Mesendoderm (in vitro differentiated cells): Measurements from ENCODE around the gene KDF1. TPM values are rescaled to one million over a fixed set of nuclear protein-coding genes. Genes with fewer than 3 reads are reported as not detected.
A peak's percentile ranks its signal among the peaks of the same experiment; 100 is the strongest.

ENCODE experiments used
- DNase-seq: peaks from one replicate; pipeline ENCODE4 v3.0.0; 2013
- H2AK5ac ChIP-seq: 2 replicates; pipeline ENCODE4 v1.6.1; 2013; ENCODE audit warnings: low read length, inconsistent platforms
- H2BK120ac ChIP-seq: 2 replicates; pipeline ENCODE4 v1.6.1; 2013; ENCODE audit warnings: low read depth, mild to moderate bottlenecking, low read length, moderate library complexity, mixed read lengths
- H2BK15ac ChIP-seq: replicated peaks from 2 replicates; pipeline ENCODE4 v1.6.1; 2013; ENCODE audit warnings: low read depth, mild to moderate bottlenecking, moderate library complexity
- H2BK5ac ChIP-seq: 2 replicates; pipeline ENCODE4 v1.6.1; 2013; ENCODE audit warnings: low read length, inconsistent platforms
- H3K18ac ChIP-seq: 2 replicates; pipeline ENCODE4 v1.6.1; 2013; ENCODE audit warnings: mild to moderate bottlenecking, low read length, mixed read lengths
- H3K23ac ChIP-seq: one replicate; pipeline ENCODE4 v1.6.1; 2013; ENCODE audit warnings: low read length
- H3K27ac ChIP-seq: 2 replicates; pipeline ENCODE4 v1.5.1; 2013; ENCODE audit warnings: low read depth, mild to moderate bottlenecking, inconsistent platforms, low read length, moderate library complexity
- H3K27me3 ChIP-seq: 2 replicates; pipeline ENCODE4 v1.6.1; 2013; ENCODE audit warnings: low read length, control low read depth, mild to moderate bottlenecking, inconsistent platforms; ENCODE audit not compliant: insufficient read depth, poor library complexity
- H3K36me3 ChIP-seq: 2 replicates; pipeline ENCODE4 v1.6.1; 2013; ENCODE audit warnings: low read length, inconsistent platforms; ENCODE audit not compliant: control insufficient read depth, insufficient read depth
- H3K4ac ChIP-seq: one replicate; pipeline ENCODE4 v1.6.1; 2013; ENCODE audit warnings: low read depth, mild to moderate bottlenecking, low read length, moderate library complexity
- H3K4me1 ChIP-seq: 2 replicates; pipeline ENCODE4 v1.6.1; 2013; ENCODE audit warnings: low read depth, low read length, inconsistent platforms; ENCODE audit not compliant: control insufficient read depth
- H3K4me2 ChIP-seq: 2 replicates; pipeline ENCODE4 v1.6.1; 2013; ENCODE audit warnings: low read length
- H3K4me3 ChIP-seq: 2 replicates; pipeline ENCODE4 v1.5.1; 2013; ENCODE audit warnings: mild to moderate bottlenecking, low read length
- H3K56ac ChIP-seq: one replicate; pipeline ENCODE4 v1.6.1; 2013; ENCODE audit warnings: low read length
- H3K79me1 ChIP-seq: 2 replicates; pipeline ENCODE4 v1.6.1; 2013; ENCODE audit warnings: low read length, inconsistent platforms
- H3K79me2 ChIP-seq: 2 replicates; pipeline ENCODE4 v1.6.1; 2013; ENCODE audit warnings: mild to moderate bottlenecking, low read length; ENCODE audit not compliant: control insufficient read depth, insufficient read depth
- H3K9ac ChIP-seq: 2 replicates; pipeline ENCODE4 v1.6.1; 2013; ENCODE audit warnings: low read length, inconsistent platforms
- H4K5ac ChIP-seq: one replicate; pipeline ENCODE4 v1.6.1; 2013; ENCODE audit warnings: low read length
- H4K8ac ChIP-seq: one replicate; pipeline ENCODE4 v1.6.1; 2013; ENCODE audit warnings: low read depth, mild to moderate bottlenecking, control low read depth, low read length, moderate library complexity
- WGBS: extraction: QIAGEN DNeasy Blood & Tissue Kit; methylation state at CpG from one replicate; pipeline ENCODE4 v1.1.7; 2013; ENCODE audit warnings: low lambda C conversion rate, missing lambda C conversion rate; ENCODE audit not compliant: insufficient coverage; ENCODE audit errors: extremely low coverage; 5-methylcytosine and 5-hydroxymethylcytosine counted together
- polyA plus RNA-seq, 2 experiments: library from polyadenylated mRNA; stranded (reverse); fragments of 200-250 nt; gene quantifications; one replicate each; pipeline ENCODE4 v1.2.3, GENCODE V29; 2013

Gene KDF1, protein sequence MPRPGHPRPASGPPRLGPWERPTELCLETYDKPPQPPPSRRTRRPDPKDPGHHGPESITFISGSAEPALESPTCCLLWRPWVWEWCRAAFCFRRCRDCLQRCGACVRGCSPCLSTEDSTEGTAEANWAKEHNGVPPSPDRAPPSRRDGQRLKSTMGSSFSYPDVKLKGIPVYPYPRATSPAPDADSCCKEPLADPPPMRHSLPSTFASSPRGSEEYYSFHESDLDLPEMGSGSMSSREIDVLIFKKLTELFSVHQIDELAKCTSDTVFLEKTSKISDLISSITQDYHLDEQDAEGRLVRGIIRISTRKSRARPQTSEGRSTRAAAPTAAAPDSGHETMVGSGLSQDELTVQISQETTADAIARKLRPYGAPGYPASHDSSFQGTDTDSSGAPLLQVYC
- 9.8 TPM for polyA plus RNA-seq (2013, experiment 1 of 2)
- polyA plus RNA-seq (2013, experiment 2 of 2) = 9.7 TPM

- no peak within 1 kb of the TSS for H2BK5ac ChIP-seq
- peak within 1 kb of the TSS; percentile 85 for H3K4me3 ChIP-seq
These were observed at the start of gene KDF1 for GRCh38 chr1:26959722-26960624. Gene KDF1 (minus strand): TSS chr1:26960468. CDS start chr1:26952380, 8,088 bp downstream.

GRCh38 chr1:27009601-27010197 is 49.4 kb upstream of the KDF1 start:
- Histone ChIP-seq H2BK5ac (peak overlapping the region; percentile 34), H3K23ac (no peak overlapping the region), H3K9ac (peak overlapping the region; percentile 33), H3K56ac (peak overlapping the region; percentile 70), H3K4me2 (no peak overlapping the region), H2BK120ac (no peak overlapping the region), H3K79me1 (peaks cover 1% of the 10 kb centered on the region), H3K79me2 (peaks cover 20% of the 10 kb centered on the region), H3K18ac (no peak overlapping the region), H4K8ac (no peak overlapping the region), H3K4me3 (no peak overlapping the region), H2AK5ac (peak overlapping the region; percentile 68), H3K36me3 (no peaks in the 10 kb centered on the region), H3K27ac (no peak overlapping the region), H3K4me1 (peaks cover 36% of the 10 kb centered on the region), H3K4ac (no peak overlapping the region), H4K5ac (no peak overlapping the region), H2BK15ac (no peak overlapping the region), H3K27me3 (no peaks in the 10 kb centered on the region)
- DNase-seq = peak; percentile 45
- no CpG with 5 or more reads among the region's 6 CpGs for WGBS

More at GRCh38 chr1:26959722-26960624, at the start of gene KDF1:
- Histone ChIP-seq H3K79me1 (no peaks in the 10 kb centered on the region), H3K4me1 (no peaks in the 10 kb centered on the region), H4K8ac (peak within 1 kb of the TSS; percentile 30), H3K56ac (peak within 1 kb of the TSS; percentile 97), H2BK120ac (no peak within 1 kb of the TSS), H2BK15ac (no peak within 1 kb of the TSS), H3K27ac (no peak within 1 kb of the TSS), H3K4me2 (peak within 1 kb of the TSS; percentile 93), H3K4ac (no peak within 1 kb of the TSS), H3K36me3 (no peaks in the 10 kb centered on the region), H3K79me2 (peaks cover 1% of the 10 kb centered on the region), H3K27me3 (no peaks in the 10 kb centered on the region), H2AK5ac (no peak within 1 kb of the TSS), H3K23ac (peak within 1 kb of the TSS; percentile 80), H3K9ac (peak within 1 kb of the TSS; percentile 88), H3K18ac (peak within 1 kb of the TSS; percentile 55), H4K5ac (peak within 1 kb of the TSS; percentile 12)
- WGBS = no CpG with 5 or more reads among the region's 86 CpGs
- DNase-seq = peak; percentile 85

GRCh38 chr1:27007909-27008582 is 47.8 kb upstream of the KDF1 start:
- WGBS = no CpG with 5 or more reads among the region's 9 CpGs
- Histone ChIP-seq H4K5ac (no peak overlapping the region), H3K4me2 (no peak overlapping the region), H3K27me3 (no peaks in the 10 kb centered on the region), H4K8ac (no peak overlapping the region), H3K23ac (no peak overlapping the region), H2BK5ac (no peak overlapping the region), H2BK15ac (no peak overlapping the region), H3K79me1 (peaks cover 1% of the 10 kb centered on the region), H3K4me3 (no peak overlapping the region), H3K18ac (no peak overlapping the region), H2AK5ac (no peak overlapping the region), H3K4ac (no peak overlapping the region), H3K4me1 (peaks cover 42% of the 10 kb centered on the region), H3K79me2 (peaks cover 20% of the 10 kb centered on the region), H3K36me3 (no peaks in the 10 kb centered on the region), H3K9ac (no peak overlapping the region), H2BK120ac (no peak overlapping the region), H3K27ac (peak overlapping the region; percentile 4), H3K56ac (peak overlapping the region; percentile 25)
- DNase-seq = peak; percentile 94

GRCh38 chr1:27006683-27007082 is 46.4 kb upstream of the KDF1 start:
- no CpG with 5 or more reads among the region's 13 CpGs for WGBS
- no peak overlapping the region for H3K23ac ChIP-seq
- H3K4me2 ChIP-seq = no peak overlapping the region
- H3K18ac ChIP-seq = no peak overlapping the region
- no peak overlapping the region for H2BK15ac ChIP-seq
- H2AK5ac ChIP-seq = peak overlapping the region; percentile 86
- H2BK5ac ChIP-seq = peak overlapping the region; percentile 71
- peaks cover 17% of the 10 kb centered on the region for H3K79me2 ChIP-seq
- H3K27ac ChIP-seq = no peak overlapping the region
- no peak overlapping the region for H2BK120ac ChIP-seq
- no peaks in the 10 kb centered on the region for H3K27me3 ChIP-seq
- no peak overlapping the region for H3K4me3 ChIP-seq
- H3K56ac ChIP-seq = peak overlapping the region; percentile 77
- peak; percentile 15 for DNase-seq
- H4K8ac ChIP-seq = no peak overlapping the region
- no peak overlapping the region for H4K5ac ChIP-seq
- H3K36me3 ChIP-seq = no peaks in the 10 kb centered on the region
- H3K4ac ChIP-seq = no peak overlapping the region
- peak overlapping the region; percentile 1 for H3K9ac ChIP-seq
- H3K4me1 ChIP-seq = peaks cover 42% of the 10 kb centered on the region
- H3K79me1 ChIP-seq = peaks cover 3% of the 10 kb centered on the region
